HG03108 (cell line): Measurements from ENCODE around the gene PCDHA8.
"Not testable (repeated sequence)": the region's sequence is repeated elsewhere in the genome, so short reads cannot be mapped to it uniquely, and the experiment has no call there.

Experiments used
- ATAC-seq: cut with Tn5 transposase; IDR thresholded peaks from one replicate; pipeline ENCODE4 v1.9.1; 2021; ENCODE audit warnings: moderate library complexity; ENCODE audit not compliant: unreplicated experiment

PCDHA8 gene

GRCh38 chr5:140827704-140828361 lies 13.2 kb upstream of the PCDHA8 start, which contains the start of gene PCDHA6:
Gene PCDHA6 (plus strand): TSS chr5:140827960. CDS start chr5:140828092, 132 bp downstream.
- ATAC-seq, result no peak

- ATAC-seq, result no peak
Observed at GRCh38 chr5:140828362-140828737, 12.6 kb upstream of the PCDHA8 start.

- not testable (repeated sequence) for ATAC-seq
Observed at GRCh38 chr5:140829511-140830501, 11.2 kb upstream of the PCDHA8 start.

- no peak for ATAC-seq
Observed at GRCh38 chr5:140833993-140834392, 7.0 kb upstream of the PCDHA8 start, which contains the start of gene PCDHA7. Gene PCDHA7 (plus strand): TSS chr5:140834269. CDS start chr5:140834384, 115 bp downstream.

- not testable (repeated sequence) for ATAC-seq
Observed at GRCh38 chr5:140834439-140835008, 6.5 kb upstream of the PCDHA8 start.

GRCh38 chr5:140835622-140836510 lies 5.1 kb upstream of the PCDHA8 start:
- no peak for ATAC-seq

- ATAC-seq, result no peak
Observed at GRCh38 chr5:140842798-140843733, 2.1 kb downstream of the PCDHA8 start.

GRCh38 chr5:140848139-140849102 lies 7.4 kb downstream of the PCDHA8 start, which contains the start of gene PCDHA9:
Gene PCDHA9 (plus strand): TSS chr5:140848382. CDS start chr5:140848496, 114 bp downstream.
- ATAC-seq, result not testable (repeated sequence)

GRCh38 chr5:140849831-140850634 lies 9.0 kb downstream of the PCDHA8 start:
- not testable (repeated sequence) for ATAC-seq

GRCh38 chr5:140855772-140856674 lies 15.0 kb downstream of the PCDHA8 start, which contains the start of gene PCDHA10:
Gene PCDHA10 (plus strand): TSS chr5:140855897. CDS start chr5:140856049, 152 bp downstream.
- no peak for ATAC-seq

- ATAC-seq, result no peak
Observed at GRCh38 chr5:140857177-140857986, 16.4 kb downstream of the PCDHA8 start.

- no peak for ATAC-seq
Observed at GRCh38 chr5:140857987-140858240, 16.9 kb downstream of the PCDHA8 start.

- ATAC-seq, result no peak
Observed at GRCh38 chr5:140862441-140863295, 21.7 kb downstream of the PCDHA8 start.

- ATAC-seq, result no peak
Observed at GRCh38 chr5:140868721-140869554, 28.0 kb downstream of the PCDHA8 start, which contains the start of gene PCDHA11. Gene PCDHA11 (plus strand): TSS chr5:140868957. CDS start chr5:140869104, 147 bp downstream.
